Nephron progenitor cell (in vitro differentiated cells): ENCODE data around the gene CBLN4.

ENCODE experiments used
- DNase-seq: peaks from one replicate; pipeline ENCODE4 v3.0.0; 2021
- H3K27ac Mint-ChIP-seq: 2 replicates; pipeline ENCODE4 v1.8.0; 2021; ENCODE audit warnings: mild to moderate bottlenecking, moderate library complexity, mixed read lengths
- H3K27me3 Mint-ChIP-seq: 2 replicates; pipeline ENCODE4 v1.8.0; 2021; ENCODE audit warnings: mild to moderate bottlenecking, low read depth, mixed read lengths; ENCODE audit not compliant: poor library complexity
- H3K36me3 Mint-ChIP-seq: 2 replicates; pipeline ENCODE4 v1.8.0; 2021; ENCODE audit warnings: low read depth, mixed read lengths
- H3K4me1 Mint-ChIP-seq: 2 replicates; pipeline ENCODE4 v1.8.0; 2021; ENCODE audit warnings: mixed read lengths
- H3K4me3 Mint-ChIP-seq: 2 replicates; pipeline ENCODE4 v1.8.0; 2021; ENCODE audit warnings: mild to moderate bottlenecking, moderate library complexity, mixed read lengths
- H3K9me3 Mint-ChIP-seq: 2 replicates; pipeline ENCODE4 v1.8.0; 2021; ENCODE audit warnings: mild to moderate bottlenecking, moderate library complexity, mixed read lengths
- TF ChIP-seq, protein P1 (sequence below): fragments of 200-600 bp; sonication (generic); IDR thresholded peaks from 2 replicates; pipeline ENCODE4 v1.5.0; 2021; ENCODE audit warnings: antibody characterized with exemption

Gene CBLN4

DNA sequence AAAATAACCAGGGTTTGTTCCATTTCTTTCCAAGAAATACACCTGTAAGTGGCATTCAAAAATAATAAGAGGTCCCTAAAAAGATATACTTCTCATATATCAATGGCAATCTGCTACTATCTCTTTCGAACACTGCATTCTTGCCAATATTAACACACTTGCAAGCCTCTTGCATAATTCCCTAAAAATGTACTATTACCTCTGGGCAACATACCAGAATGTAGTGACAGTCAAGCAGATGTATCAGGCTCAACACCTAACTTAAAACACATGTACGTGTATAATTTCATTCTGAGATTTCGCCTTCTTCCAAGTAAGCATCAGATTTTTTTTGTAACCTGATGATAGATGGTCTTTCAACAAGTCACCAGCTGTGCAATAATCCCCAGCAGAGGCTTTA lies 3.4 kb downstream of the CBLN4 start:
- TF ChIP-seq, protein P1, sequence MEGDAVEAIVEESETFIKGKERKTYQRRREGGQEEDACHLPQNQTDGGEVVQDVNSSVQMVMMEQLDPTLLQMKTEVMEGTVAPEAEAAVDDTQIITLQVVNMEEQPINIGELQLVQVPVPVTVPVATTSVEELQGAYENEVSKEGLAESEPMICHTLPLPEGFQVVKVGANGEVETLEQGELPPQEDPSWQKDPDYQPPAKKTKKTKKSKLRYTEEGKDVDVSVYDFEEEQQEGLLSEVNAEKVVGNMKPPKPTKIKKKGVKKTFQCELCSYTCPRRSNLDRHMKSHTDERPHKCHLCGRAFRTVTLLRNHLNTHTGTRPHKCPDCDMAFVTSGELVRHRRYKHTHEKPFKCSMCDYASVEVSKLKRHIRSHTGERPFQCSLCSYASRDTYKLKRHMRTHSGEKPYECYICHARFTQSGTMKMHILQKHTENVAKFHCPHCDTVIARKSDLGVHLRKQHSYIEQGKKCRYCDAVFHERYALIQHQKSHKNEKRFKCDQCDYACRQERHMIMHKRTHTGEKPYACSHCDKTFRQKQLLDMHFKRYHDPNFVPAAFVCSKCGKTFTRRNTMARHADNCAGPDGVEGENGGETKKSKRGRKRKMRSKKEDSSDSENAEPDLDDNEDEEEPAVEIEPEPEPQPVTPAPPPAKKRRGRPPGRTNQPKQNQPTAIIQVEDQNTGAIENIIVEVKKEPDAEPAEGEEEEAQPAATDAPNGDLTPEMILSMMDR, result no peak
- Mint-ChIP-seq H3K36me3 (no peaks in the 10 kb centered on the region), H3K27me3 (peaks cover 8% of the 10 kb centered on the region), H3K4me1 (no peaks in the 10 kb centered on the region), H3K4me3 (no peak overlapping the region), H3K9me3 (peaks cover 67% of the 10 kb centered on the region), H3K27ac (no peak overlapping the region)
- DNase-seq, result no peak

DNA sequence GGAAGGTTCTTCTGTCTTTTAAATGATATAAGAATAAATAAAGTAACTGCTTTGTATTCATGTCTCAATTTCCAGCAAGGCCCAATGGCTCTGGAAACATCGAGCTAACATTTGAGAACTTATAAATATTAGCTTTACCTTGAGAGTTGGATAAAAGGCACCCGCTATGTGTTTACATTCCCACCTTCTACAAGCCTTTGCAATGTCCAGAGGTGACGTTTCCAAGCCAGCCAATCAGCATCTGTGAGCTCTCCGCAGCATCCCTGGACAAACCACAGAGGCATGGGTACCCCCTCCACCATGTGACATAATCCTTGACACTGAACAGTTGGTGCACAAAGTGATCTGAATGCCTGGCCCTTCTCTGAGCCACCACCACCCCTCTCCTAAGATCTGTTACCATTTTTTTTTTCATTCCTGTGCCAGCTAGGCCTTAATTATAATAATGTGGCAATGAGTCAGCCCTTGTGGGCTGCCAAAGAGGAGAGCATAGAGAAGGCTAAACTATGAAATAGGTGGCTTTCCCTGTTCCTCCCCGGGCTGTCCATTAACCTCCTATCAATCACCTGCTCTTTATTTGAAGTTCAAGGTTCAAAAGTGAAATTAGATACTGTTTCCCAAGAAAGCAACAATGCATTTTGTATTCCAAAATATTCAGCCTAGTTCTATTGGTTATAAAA lies 4.1 kb downstream of the CBLN4 start:
- Mint-ChIP-seq H3K27ac (no peak overlapping the region), H3K36me3 (no peaks in the 10 kb centered on the region)
- DNase-seq, result no peak

DNA sequence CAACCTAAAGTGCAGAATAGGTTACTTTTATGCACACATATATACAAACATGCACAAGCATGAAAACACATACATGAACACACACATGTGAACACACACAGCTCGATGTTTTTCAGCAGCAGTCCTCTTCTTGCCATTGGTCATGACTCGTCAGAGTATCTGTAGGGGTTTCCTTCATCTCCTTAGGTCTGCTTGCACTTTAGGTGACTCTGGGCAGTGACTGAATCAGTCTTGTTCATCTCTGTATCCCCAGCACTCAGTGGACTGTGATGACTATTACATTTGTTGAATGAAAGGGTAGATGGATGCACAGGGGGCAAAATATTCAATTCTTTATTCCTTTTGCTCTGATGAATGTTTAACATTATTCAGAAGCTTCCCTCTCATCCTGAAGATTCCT lies 26.8 kb downstream of the CBLN4 start:
- Mint-ChIP-seq H3K36me3 (no peaks in the 10 kb centered on the region), H3K27ac (no peak overlapping the region), H3K4me1 (no peaks in the 10 kb centered on the region), H3K9me3 (peaks cover 89% of the 10 kb centered on the region), H3K27me3 (no peaks in the 10 kb centered on the region), H3K4me3 (no peak overlapping the region)
- DNase-seq, result no peak
- TF ChIP-seq, protein P1, result no peak

More for the DNA sequence above, 4.1 kb downstream of the CBLN4 start:
- no peak overlapping the region for H3K4me3 Mint-ChIP-seq
- H3K9me3 Mint-ChIP-seq, result peaks cover 67% of the 10 kb centered on the region
- peaks cover 8% of the 10 kb centered on the region for H3K27me3 Mint-ChIP-seq
- H3K4me1 Mint-ChIP-seq, result no peaks in the 10 kb centered on the region
- TF ChIP-seq, protein P1, result no peak

DNA sequence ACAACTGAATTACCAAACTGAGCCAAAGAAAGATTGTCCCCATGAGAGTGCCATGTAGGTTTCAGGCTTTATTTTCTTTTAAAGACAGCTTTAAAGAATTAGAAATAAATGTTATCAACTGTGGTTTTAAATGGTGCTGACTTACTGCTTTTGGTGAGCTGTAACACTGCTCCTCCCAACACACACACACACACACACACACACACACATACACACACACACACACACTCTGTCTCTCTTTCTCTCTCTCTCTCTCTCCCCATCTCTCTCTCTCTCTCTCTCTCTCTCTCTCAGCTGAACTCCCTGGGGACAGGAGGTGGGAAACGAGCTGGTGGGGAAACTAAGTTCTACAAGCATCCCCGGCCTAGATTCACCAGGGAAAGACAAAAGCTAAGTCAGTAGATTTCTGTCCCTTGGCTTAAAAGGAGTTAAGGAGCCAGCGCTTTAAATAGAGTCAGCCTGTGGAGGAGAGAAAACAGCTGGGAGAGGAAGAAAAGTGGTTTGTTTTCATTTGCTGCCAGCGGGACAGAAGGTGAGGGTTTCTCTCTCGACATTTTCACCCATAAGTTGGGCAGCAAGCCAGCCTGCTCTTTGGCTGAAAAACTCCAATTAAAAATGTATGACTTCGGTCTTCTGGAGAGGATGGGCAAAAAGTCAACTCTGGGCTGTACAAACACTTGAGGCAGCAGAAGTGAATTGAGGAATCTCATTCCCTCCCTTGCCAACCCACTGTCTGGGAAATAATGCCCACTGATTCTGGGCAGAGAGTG lies 27.4 kb downstream of the CBLN4 start:
- peaks cover 90% of the 10 kb centered on the region for H3K9me3 Mint-ChIP-seq
- H3K27ac Mint-ChIP-seq, result no peak overlapping the region
- TF ChIP-seq, protein P1, result no peak

DNA sequence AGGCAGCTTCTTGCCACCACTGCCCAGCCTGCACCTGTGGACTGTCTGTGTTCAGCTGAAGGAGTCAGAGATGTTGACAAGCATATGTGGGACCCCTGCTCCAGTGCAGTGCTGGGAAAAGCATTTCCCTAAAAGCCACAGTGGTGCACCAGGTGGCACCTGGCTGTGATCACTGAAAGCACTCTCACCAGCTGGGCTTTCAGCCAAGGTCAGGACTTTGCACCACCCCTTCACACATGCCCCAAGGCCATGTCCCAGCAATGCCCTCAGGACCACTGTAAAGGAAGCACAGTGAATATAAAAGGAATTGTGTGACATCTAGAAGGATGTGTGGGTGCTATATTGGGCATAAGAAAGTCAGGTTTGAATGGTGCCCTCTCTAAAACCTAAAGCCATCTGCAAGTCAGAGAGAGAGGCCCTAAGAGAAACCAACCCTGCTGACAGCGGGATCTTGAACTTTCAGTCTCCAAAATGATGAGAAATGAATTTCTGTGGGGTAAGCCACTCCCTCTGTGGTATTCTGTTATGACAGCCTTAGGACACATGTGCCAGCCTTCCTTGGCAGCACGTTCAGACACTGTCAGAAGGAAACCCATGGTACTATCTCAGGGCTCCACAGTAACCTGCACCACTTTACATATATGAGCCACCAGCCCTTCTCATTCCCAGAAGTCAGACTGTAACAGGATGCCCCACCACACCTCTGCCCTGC lies 30.7 kb downstream of the CBLN4 start:
- TF ChIP-seq, protein P1, result no peak
- no peak for DNase-seq
- Mint-ChIP-seq H3K27ac (no peak overlapping the region), H3K4me3 (no peak overlapping the region), H3K9me3 (peaks cover 85% of the 10 kb centered on the region), H3K36me3 (no peaks in the 10 kb centered on the region), H3K4me1 (no peaks in the 10 kb centered on the region), H3K27me3 (no peaks in the 10 kb centered on the region)

More for the DNA sequence above, 27.4 kb downstream of the CBLN4 start:
- H3K4me3 Mint-ChIP-seq, result no peak overlapping the region
- no peaks in the 10 kb centered on the region for H3K4me1 Mint-ChIP-seq
- H3K36me3 Mint-ChIP-seq, result no peaks in the 10 kb centered on the region
- no peak for DNase-seq
- no peaks in the 10 kb centered on the region for H3K27me3 Mint-ChIP-seq
